CD4-positive, alpha-beta T cell treated with Interleukin-17A for 4 hours (primary cell): ENCODE results near the gene PPP3R1.

Experiments
- DNase-seq: peaks from one replicate; pipeline ENCODE4 v3.0.0-alpha.2; 2020; ENCODE audit warnings: mixed read lengths

Gene PPP3R1

DNA sequence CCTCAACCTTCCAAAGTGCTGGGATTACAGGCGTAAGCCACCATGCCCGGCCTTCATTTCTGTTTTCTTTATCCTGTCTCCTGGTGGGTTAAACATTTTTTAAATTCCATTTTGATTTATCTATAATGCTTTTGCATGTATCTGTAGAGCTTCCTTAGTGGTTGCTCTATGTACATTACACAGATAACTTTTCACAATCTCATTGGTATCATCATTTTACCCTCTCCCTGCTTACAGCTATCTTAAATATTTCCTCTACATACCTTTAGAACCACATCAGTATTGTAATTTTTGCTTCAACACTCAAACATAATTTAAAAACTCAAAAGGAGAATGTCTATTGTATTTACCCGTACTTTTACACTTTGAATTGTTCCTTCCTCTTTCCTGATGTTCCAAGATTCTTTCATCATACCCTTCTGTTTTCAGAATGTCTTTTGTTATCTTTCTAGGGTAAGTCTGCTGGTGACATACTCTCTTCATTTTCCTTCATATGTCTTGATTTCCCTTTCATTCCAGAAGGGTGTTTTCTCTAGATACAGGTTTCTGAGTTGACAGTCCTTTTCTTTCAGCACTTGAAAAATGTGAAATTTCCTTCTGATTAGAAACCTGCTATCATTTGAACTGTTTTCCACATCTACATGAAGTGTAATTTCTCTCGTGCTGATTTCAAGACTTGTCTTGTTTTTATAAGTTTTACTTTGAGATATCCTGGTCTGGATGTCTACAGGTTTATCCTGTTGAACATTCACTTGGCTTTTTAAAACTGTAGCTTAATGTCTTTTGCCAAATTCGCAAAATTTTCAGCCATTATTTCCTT lies 21.9 kb downstream of the PPP3R1 start:
- no peak for DNase-seq

DNA sequence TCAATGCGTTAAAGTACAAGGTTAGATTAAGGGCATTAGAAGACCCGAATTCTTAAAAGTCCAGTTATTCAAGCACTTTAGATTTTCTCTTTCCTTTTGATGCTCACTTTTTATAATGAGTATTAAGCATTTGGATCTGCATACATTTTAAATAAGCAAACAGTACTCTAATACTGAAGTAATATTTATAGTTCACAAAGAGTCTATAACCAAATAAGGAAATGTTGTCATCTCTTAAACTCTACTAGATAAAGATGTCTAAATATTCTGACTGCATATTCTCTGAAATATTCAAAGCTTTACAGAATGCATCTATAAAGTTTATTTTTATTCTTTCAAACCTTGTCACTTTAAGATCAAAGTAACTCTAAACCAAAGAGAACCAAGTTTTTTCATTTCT lies 25.5 kb downstream of the PPP3R1 start:
- no peak for DNase-seq

GRCh38 chr2:68225119-68225632 lies 27.2 kb downstream of the PPP3R1 start:
- DNase-seq = peak; percentile 40

- no peak for DNase-seq
Measured at GRCh38 chr2:68223419-68223818, 28.9 kb downstream of the PPP3R1 start.

GRCh38 chr2:68222287-68222686 lies 30.0 kb downstream of the PPP3R1 start:
- no peak for DNase-seq

GRCh38 chr2:68218343-68218901 lies 33.9 kb downstream of the PPP3R1 start:
- no peak for DNase-seq

DNA sequence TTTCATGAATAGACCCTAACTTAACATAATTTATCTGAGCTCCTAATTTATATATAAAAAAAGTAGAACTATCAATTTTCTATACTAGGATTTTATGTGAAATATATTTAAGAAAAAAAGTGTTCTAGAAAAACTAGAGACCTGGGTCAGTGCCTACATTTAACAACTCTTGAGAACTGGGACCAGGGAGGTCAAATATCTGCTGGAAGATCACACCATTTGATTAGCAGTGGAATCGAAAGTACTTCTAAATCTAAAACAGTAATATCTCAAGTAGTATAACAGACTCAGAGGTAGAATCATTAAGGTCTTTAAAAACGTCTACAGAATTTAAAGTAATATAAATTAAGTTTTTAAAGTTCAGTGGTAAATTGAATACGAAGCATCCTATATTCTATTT lies 34.6 kb downstream of the PPP3R1 start:
- no peak for DNase-seq

GRCh38 chr2:68216454-68217310 lies 35.6 kb downstream of the PPP3R1 start:
- DNase-seq = no peak

DNA sequence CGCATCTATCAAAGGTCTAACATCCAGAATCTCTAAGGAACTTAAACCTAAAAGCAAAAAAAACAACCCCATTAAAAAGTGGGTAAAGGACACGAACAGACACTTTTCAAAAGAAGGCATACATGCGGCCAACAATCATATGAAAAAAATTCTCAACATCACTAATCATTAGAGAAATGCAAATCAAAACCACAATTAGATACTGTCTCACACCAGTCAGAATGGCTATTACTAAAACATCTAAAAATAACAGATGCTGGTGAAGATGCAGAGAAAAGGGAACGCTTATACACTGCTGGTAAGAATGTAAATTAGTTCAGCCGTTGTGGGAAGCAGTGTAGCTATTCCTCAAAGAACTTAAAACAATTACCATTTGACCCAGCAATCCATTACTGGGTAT lies 38.0 kb downstream of the PPP3R1 start:
- no peak for DNase-seq

DNA sequence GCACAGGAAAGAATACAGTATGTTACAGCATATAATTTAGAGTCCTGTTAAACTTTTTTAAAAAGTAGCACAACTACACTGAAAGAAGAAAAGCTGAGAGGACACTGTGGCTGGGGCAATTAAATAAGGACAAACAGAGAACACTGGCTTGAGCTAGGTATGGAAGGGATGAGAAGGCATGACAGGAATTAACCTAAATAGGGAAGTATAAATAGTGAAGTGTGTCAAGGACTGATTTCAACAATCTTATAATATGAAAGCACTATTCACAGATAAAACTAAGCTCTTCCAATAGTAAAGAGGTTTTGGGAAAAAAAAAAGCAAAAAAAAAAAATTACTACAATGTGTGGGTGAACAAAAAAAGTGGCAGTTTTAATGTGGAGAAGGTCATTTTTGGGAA lies 45.5 kb downstream of the PPP3R1 start:
- no peak for DNase-seq

- DNase-seq = no peak
Measured at GRCh38 chr2:68203587-68203986, 48.7 kb downstream of the PPP3R1 start.

GRCh38 chr2:68200157-68200787 lies 52.1 kb downstream of the PPP3R1 start:
- no peak for DNase-seq

GRCh38 chr2:68196120-68196716 lies 56.1 kb downstream of the PPP3R1 start:
- DNase-seq = peak; percentile 76

DNA sequence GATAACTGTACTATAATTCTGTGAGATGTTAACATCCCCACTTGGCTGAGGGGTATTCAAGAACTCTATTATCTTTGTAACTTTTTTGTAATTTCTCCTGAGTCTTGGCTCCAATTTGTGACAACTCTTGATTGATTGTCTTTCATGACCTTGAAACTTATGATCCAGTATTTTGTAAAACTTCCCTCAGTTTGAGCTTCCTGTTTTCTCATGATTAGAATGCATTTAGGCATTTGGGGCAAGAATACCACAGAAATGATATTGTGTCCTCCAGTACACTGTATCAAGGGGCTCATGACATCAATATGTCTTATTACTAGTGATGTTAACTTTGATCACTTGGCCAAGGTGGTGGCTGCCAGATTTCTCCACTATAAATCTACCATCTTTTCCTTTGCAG lies 57.2 kb downstream of the PPP3R1 start:
- no peak for DNase-seq

DNA sequence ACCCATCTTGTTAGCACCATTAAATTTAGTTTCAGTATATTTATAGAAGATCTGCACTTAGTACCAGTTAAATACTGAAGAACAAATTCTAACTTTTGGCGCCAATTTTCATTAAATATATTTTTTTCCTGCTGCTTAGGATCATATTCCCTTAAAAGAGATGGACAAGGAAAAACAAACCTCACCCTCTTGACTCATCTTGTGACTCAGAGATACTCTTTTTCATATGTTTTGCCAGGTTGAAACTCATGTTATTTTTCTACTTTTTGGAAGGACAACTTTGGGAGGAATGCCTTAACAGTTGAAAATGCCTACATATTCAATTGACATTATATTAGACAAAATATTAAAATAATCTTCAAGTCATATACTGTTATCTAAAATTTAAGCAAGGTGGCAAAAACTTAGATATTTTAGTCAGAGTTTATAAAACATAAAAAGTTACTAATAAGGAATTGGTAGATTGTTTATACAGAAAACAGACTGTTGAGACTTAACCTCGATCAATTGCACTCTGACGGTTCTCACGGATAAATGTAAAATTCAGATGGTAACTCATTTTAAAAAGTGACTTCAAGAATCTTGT lies 58.5 kb downstream of the PPP3R1 start:
- DNase-seq = no peak

GRCh38 chr2:68193144-68193543 lies 59.2 kb downstream of the PPP3R1 start:
- DNase-seq = no peak

DNA sequence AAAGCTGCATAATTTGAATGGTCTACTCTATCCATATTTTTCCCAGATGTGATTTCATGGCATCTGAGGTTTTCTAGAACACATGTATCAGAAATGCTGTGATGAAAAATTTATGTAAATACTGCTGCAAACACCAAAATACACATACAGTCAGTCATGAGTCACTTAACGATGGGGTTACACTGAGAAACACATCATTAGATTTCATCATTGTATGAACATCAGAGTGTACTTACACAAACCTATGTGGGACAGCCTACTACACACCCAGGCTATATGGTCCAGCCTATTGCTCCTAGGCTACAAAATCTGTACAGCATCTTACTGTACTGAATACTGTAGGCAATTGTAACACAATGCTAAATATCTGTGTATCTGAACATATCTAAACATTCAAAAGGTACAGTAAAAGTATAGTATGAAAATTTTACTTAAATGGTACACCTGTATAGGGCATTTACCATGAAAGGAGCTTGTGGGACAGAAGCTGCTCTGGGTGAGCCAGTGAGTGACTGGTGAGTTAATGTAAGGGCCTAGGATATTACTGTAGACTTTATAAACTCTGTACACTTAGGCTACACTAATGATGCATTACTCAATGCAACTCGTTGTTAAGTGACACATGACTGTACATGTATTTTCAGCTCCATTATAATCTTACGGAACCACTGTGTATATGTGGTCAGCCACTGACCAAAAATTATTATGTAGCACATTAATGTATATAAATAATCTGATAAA lies 61.2 kb downstream of the PPP3R1 start:
- no peak for DNase-seq

DNA sequence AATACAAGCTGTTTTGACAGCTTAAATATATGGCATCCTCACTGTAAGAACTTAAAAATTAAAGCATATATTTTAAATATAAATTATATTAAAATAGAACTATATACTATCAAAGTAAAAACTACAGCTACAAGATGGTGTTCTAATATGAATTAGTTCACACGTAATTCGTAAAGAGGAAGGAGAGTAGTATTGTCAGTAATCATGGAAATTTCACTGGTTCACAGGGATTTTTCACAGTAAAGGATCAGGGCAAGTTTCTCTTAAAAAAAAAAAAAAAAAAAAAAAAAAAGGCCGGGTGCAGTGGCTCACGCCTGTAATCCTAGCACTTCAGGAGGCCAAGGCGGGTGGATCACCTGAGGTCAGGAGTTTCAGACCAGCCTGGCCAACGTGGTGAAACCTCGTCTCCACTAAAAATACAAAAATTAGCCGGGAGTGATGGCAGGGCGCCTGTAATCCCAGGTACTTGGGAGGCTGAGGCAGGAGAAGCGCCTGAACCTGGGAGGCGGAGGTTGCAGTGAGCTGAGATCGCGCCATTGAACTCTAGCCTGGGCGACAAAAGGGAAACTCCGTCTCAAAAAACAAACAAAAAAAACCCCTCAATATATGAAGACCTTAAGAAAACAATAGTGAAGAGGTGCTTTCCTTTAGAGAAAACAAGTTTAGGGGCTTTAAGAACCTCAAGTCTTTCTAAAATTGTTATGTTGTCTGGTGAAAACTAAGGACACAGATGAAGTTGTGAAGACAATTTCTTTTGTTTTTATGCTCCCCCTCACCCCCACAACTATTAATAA lies 62.1 kb downstream of the PPP3R1 start:
- DNase-seq = no peak

GRCh38 chr2:68188831-68189230 lies 63.5 kb downstream of the PPP3R1 start:
- no peak for DNase-seq

- no peak for DNase-seq
Measured at GRCh38 chr2:68187329-68187728, 65.0 kb downstream of the PPP3R1 start.
